ENCODE results near the gene TBC1D3D.
"Not testable (repeated sequence)": the region's sequence is repeated elsewhere in the genome, so short reads cannot be mapped to it uniquely, and the experiment has no call there.

The TBC1D3D gene

GRCh38 chr17:38003676-38004075 is at the start of gene TBC1D3D:
Gene TBC1D3D (plus strand): TSS chr17:38003976. CDS start chr17:38005561, 1,585 bp downstream.
- DNase-seq, result not testable (repeated sequence)

GRCh38 chr17:37988960-37989359 is 14.8 kb upstream of the TBC1D3D start, which contains the start of gene TBC1D3L:
Gene TBC1D3L (minus strand): TSS chr17:37989060. CDS start chr17:37987520, 1,540 bp downstream.
- not testable (repeated sequence) for DNase-seq

Measured in GDM1 (cell line).